WTC11 (cell line): ENCODE measurements around the gene TRNT1. TPM values are rescaled to one million over a fixed set of nuclear protein-coding genes. Genes with fewer than 3 reads are reported as not detected.
A peak's percentile ranks its signal among the peaks of the same experiment; 100 is the strongest.

Source experiments
- ATAC-seq: fragments of 200-7000 bp; cut with Tn5 transposase; 2 replicates; pipeline ENCODE4 v1.10.0; 2021; ENCODE audit warnings: mild to moderate bottlenecking, moderate library complexity
- CTCF ChIA-PET: fragments of 300-600 bp; sonication (Branson Sonifier 250); formaldehyde crosslinking; loops from one replicate; lab custom pipeline; 2021; ENCODE audit warnings: antibody characterized with exemption; lab: Charles Lee
- POLR2A ChIA-PET: fragments of 350-600 bp; sonication (Branson Sonifier 250); formaldehyde crosslinking; loops from one replicate; lab custom pipeline; 2021; ENCODE audit warnings: antibody characterized with exemption; lab: Charles Lee
- DNase-seq: peaks from one replicate; pipeline ENCODE4 v3.0.0; 2021; ENCODE audit warnings: low spot score
- H3K27ac Mint-ChIP-seq: 2 replicates; pipeline ENCODE4 v1.8.0; 2021; ENCODE audit warnings: mixed read lengths
- H3K27me3 Mint-ChIP-seq: 2 replicates; pipeline ENCODE4 v1.8.0; 2021; ENCODE audit warnings: low read depth, mild to moderate bottlenecking, moderate library complexity, mixed read lengths
- H3K36me3 Mint-ChIP-seq: 2 replicates; pipeline ENCODE4 v1.8.0; 2021; ENCODE audit warnings: mixed read lengths
- H3K4me1 Mint-ChIP-seq: 2 replicates; pipeline ENCODE4 v1.8.0; 2022; ENCODE audit warnings: mixed read lengths
- H3K4me3 Mint-ChIP-seq: 2 replicates; pipeline ENCODE4 v1.8.0; 2021; ENCODE audit warnings: mild to moderate bottlenecking, moderate library complexity, mixed read lengths
- H3K9me3 Mint-ChIP-seq: 2 replicates; pipeline ENCODE4 v1.8.0; 2021; ENCODE audit warnings: mixed read lengths
- ARID4B ChIP-seq: sonication (generic); formaldehyde crosslinking; IDR thresholded peaks from 2 replicates; pipeline ENCODE4 v1.8.0; 2023; ENCODE audit warnings: missing genetic modification reagents, mild to moderate bottlenecking, borderline replicate concordance
- CBFB ChIP-seq: sonication (generic); formaldehyde crosslinking; IDR thresholded peaks from 2 replicates; pipeline ENCODE4 v1.8.1; 2022; ENCODE audit warnings: mild to moderate bottlenecking, low read depth, missing genetic modification reagents
- CREB1 ChIP-seq: sonication (generic); formaldehyde crosslinking; IDR thresholded peaks from 2 replicates; pipeline ENCODE4 v1.8.0; 2023; ENCODE audit warnings: mild to moderate bottlenecking, missing genetic modification reagents
- FOXP1 ChIP-seq: sonication (generic); formaldehyde crosslinking; IDR thresholded peaks from 2 replicates; pipeline ENCODE4 v1.8.0; 2022; ENCODE audit warnings: missing genetic modification reagents, mild to moderate bottlenecking, moderate library complexity, borderline replicate concordance
- HMGA2 ChIP-seq: fragments of 250-450 bp; sonication (Bioruptor Pico); IDR thresholded peaks from 2 replicates; pipeline ENCODE4 v1.4.0; 2021; ENCODE audit warnings: mild to moderate bottlenecking, moderate library complexity
- NFE2L1 ChIP-seq: sonication (generic); formaldehyde crosslinking; IDR thresholded peaks from 2 replicates; pipeline ENCODE4 v1.8.1; 2023; ENCODE audit warnings: missing genetic modification reagents
- TEAD4 ChIP-seq: sonication (generic); formaldehyde crosslinking; IDR thresholded peaks from 2 replicates; pipeline ENCODE4 v1.8.0; 2022; ENCODE audit warnings: mild to moderate bottlenecking, missing genetic modification reagents
- ZNF219 ChIP-seq: sonication (generic); formaldehyde crosslinking; IDR thresholded peaks from 2 replicates; pipeline ENCODE4 v1.8.0; 2023; ENCODE audit warnings: missing genetic modification reagents, mild to moderate bottlenecking, borderline replicate concordance
- ZNF263 ChIP-seq: sonication (generic); formaldehyde crosslinking; IDR thresholded peaks from 2 replicates; pipeline ENCODE4 v1.8.1; 2022; ENCODE audit warnings: low read depth, mild to moderate bottlenecking, moderate library complexity, missing genetic modification reagents
- ZNF281 ChIP-seq: sonication (generic); formaldehyde crosslinking; IDR thresholded peaks from 2 replicates; pipeline ENCODE4 v1.8.0; 2023; ENCODE audit warnings: mild to moderate bottlenecking, missing genetic modification reagents
- ZNF317 ChIP-seq: sonication (generic); formaldehyde crosslinking; IDR thresholded peaks from 2 replicates; pipeline ENCODE4 v1.8.1; 2023; ENCODE audit warnings: low read depth, mild to moderate bottlenecking, moderate library complexity, missing genetic modification reagents, borderline replicate concordance
- ZNF416 ChIP-seq: fragments of 250-450 bp; sonication (Bioruptor Pico); IDR thresholded peaks from 2 replicates; pipeline ENCODE4 v1.9.0; 2021; ENCODE audit warnings: mild to moderate bottlenecking, inconsistent platforms
- total RNA-seq: library from RNA; stranded (reverse); gene quantifications from 3 replicates; pipeline ENCODE4 v1.2.3, GENCODE V29; 2021
- TF ChIP-seq, protein P1 (sequence below): sonication (generic); formaldehyde crosslinking; IDR thresholded peaks from 2 replicates; pipeline ENCODE4 v1.8.1; 2023; ENCODE audit warnings: mild to moderate bottlenecking, missing genetic modification reagents
- TF ChIP-seq, protein P2 (sequence below): fragments of 250-450 bp; sonication (Bioruptor Pico); conservative IDR thresholded peaks from 2 replicates; pipeline ENCODE4 v1.9.0; 2021; ENCODE audit warnings: mild to moderate bottlenecking

Gene TRNT1
- total RNA-seq, 1 experiment from 2014 or later, result 18.8 TPM

- POLR2A ChIA-PET, result no interaction called here
- no peak within 1 kb of the TSS for H3K27ac Mint-ChIP-seq
- CTCF ChIA-PET, result no interaction called here
- H3K9me3 Mint-ChIP-seq, result peaks cover 60% of the 10 kb centered on the region
- peaks cover 29% of the 10 kb centered on the region for H3K36me3 Mint-ChIP-seq
- ATAC-seq, result peak; percentile 69
- H3K4me3 Mint-ChIP-seq, result no peak within 1 kb of the TSS
- H3K4me1 Mint-ChIP-seq, result peaks cover 6% of the 10 kb centered on the region; the same call in 1 of the 2 replicates
- no peaks in the 10 kb centered on the region; the same call in none of the 2 replicates for H3K27me3 Mint-ChIP-seq
- DNase-seq, result no peak
- no peak for TF ChIP-seq CBFB (CRISPR knock-in tag)
- no peak for TF ChIP-seq ZNF219
- TF ChIP-seq TEAD4 (CRISPR knock-in tag), result no peak
- no peak for TF ChIP-seq ZNF416
- no peak for TF ChIP-seq CREB1 (CRISPR knock-in tag)
These were observed 16.5 kb upstream of the TRNT1 start, which contains the start of gene IL5RA for GRCh38 chr3:3110299-3110630. IL5RA (minus strand) TSS chr3:3110374; CDS start chr3:3104984, 5,390 bp downstream.

DNA sequence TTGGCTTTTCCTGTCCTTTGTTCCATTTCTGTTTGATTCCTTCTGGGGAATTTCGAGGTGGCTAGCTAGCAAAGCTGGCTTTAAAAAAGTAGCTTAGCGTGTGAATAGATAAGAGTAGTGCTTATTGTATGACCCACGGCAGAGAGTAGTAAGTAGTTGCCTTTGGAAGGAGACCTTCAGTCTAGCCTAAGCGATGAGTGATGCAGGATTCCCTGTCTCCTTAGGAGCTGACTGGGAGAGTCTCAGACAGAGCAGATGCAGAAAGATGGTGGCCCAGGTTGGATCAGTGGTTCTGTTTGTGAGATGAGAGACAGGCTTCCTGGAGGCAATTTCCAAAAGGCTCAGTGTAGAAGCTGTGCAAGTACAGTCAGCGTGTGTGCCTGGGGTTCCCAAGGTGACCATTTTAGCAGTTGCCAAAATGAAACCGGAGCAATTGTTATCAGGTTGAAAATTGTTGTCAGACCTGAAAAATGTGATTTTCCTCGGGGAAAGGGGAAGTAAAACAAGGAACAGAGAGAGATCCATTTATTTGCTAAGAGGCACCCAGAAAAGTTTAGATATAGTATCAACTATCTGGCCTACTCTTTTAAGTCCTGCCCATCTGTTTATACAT, 15.9 kb upstream of the TRNT1 start:
- ChIA-PET POLR2A (no interaction called here), CTCF (no interaction called here)
- TF ChIP-seq, protein P1, sequence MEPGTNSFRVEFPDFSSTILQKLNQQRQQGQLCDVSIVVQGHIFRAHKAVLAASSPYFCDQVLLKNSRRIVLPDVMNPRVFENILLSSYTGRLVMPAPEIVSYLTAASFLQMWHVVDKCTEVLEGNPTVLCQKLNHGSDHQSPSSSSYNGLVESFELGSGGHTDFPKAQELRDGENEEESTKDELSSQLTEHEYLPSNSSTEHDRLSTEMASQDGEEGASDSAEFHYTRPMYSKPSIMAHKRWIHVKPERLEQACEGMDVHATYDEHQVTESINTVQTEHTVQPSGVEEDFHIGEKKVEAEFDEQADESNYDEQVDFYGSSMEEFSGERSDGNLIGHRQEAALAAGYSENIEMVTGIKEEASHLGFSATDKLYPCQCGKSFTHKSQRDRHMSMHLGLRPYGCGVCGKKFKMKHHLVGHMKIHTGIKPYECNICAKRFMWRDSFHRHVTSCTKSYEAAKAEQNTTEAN (CRISPR knock-in tag), result no peak
- TF ChIP-seq ZNF317 (CRISPR knock-in tag) (no peak), ZNF281 (CRISPR knock-in tag) (no peak), HMGA2 (CRISPR knock-in tag) (no peak), FOXP1 (CRISPR knock-in tag) (no peak), ARID4B (CRISPR knock-in tag) (no peak), ZNF263 (CRISPR knock-in tag) (no peak), NFE2L1 (CRISPR knock-in tag) (no peak)
- TF ChIP-seq, protein P2, sequence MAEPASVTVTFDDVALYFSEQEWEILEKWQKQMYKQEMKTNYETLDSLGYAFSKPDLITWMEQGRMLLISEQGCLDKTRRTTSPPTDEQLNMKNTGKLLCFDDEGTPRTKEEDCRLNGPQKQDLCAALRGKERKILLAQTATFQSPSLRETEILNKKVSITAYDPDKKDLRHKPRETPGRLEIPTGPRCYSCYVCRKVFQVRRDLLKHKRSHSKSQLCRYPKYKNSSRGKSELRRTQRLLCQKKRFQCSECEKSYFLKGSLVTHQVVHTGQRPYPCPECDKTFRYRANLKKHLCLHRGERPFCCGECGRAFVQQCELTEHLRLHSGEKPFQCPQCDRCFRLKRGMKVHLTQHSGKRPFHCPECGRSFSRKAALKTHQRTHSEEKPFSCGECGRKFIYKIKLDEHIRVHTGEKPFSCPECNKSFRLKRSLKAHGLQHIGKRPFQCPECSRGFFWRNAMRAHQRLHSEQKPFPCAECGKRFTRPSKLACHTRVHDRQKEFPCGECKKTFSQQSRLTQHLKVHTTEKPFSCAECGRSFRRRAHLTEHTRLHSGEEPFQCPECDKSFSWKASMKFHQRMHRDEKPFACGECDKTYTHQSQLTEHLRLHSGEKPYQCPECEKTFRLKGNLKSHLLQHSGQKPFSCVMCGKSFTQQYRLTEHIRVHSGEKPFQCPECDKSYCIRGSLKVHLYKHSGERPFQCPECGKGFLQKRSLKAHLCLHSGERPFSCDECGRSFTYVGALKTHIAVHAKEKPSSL (CRISPR knock-in tag), result no peak
- Mint-ChIP-seq H3K9me3 (peaks cover 60% of the 10 kb centered on the region), H3K4me3 (no peak overlapping the region), H3K27ac (no peak overlapping the region), H3K4me1 (peaks cover 6% of the 10 kb centered on the region; the same call in 1 of the 2 replicates), H3K27me3 (no peaks in the 10 kb centered on the region; the same call in 1 of the 2 replicates), H3K36me3 (peaks cover 30% of the 10 kb centered on the region)
- peak; percentile 52 for ATAC-seq
- no peak for DNase-seq
